GM19468 (cell line): ENCODE data around the gene APC2.
"Not testable (repeated sequence)": the region's sequence is repeated elsewhere in the genome, so short reads cannot be mapped to it uniquely, and the experiment has no call there.

Source experiments
- ATAC-seq: cut with Tn5 transposase; IDR thresholded peaks from one replicate; pipeline ENCODE4 v1.9.1; 2021; ENCODE audit warnings: mild to moderate bottlenecking, moderate library complexity, moderate number of reproducible peaks; ENCODE audit not compliant: unreplicated experiment; ENCODE audit errors: extremely low read depth

The APC2 gene

DNA sequence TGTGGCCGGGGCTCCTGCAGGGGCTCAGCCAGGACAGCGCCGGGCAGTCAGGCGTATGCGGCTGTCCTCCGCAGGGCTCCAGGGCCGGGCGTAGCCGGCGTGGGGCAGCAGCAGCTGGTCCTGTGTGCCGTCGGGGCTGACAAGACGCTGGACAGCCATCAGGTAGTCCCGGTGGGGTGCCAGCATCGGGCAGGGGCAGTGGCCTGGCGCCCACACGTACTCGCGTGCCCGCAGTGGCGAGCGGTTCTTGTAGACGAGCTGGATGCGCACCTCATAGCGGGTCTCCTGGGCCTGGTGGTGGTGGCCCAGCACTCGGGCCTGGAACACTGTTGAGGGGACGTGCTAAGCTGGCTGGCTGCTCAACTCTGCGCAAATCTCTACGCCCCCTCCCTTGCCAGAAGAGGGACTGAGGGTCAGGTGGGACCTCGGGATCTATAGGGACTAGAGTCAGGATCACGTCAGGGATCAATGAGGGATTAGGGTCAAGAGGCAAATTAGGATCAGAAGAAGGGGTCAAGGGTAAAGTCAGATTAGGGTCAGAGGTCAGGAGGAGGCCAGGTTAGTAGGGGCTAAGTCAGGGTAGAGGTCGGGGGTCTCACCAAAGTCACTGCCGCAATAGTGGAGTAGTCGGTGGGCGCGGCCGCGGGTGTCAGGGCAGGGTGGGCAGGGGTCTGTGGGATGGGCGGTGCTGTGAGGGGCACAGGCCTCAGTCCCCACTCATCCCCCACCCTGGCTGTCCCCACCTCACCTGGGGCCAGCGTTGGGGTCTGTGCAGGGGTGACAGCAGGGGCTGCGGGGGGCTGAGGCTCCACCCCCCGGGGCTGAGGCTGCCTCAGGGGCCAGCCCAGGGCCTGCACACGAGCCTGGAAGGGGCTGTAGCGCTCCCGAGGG, 56.3 kb downstream of the APC2 start:
- no peak for ATAC-seq

- no peak for ATAC-seq
Observed at GRCh38 chr19:1507192-1507660, 57.3 kb downstream of the APC2 start.

DNA sequence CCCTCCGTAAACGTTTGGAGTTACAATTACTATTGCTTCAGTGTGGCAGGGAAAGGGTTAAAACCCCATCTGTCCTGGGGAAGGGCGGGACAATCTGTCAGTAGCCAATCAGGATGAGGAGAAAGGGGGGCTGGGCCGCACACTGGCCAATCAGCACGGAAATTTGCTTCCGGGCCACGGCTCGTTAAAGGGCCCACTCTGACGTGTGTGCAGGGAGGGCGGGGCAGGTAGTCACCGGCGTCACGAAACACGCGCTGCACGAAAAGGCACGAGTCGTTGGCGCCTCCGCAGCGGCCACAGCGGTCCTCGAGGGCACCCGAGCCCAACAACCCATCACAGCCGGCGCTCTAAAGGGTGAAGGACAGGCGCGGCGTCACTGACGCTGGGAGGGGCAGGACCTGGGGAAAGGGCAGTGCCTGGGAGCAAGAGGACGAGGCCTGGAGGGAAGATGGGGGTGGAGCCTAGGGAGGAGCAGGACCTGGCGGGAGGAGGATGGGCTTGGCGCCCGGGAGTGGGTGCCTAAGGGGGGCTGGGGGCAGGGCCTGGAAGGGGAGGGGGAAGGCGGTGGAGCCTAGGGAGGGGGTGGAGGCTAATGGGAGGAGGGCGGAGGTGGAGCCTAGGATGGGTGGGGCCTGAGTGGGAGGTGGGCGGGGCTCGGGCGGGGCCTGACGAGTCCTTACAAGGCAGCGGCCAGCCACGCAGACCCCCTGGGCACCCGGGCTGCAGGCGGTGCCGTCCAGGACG, 58.0 kb downstream of the APC2 start:
- no peak for ATAC-seq

DNA sequence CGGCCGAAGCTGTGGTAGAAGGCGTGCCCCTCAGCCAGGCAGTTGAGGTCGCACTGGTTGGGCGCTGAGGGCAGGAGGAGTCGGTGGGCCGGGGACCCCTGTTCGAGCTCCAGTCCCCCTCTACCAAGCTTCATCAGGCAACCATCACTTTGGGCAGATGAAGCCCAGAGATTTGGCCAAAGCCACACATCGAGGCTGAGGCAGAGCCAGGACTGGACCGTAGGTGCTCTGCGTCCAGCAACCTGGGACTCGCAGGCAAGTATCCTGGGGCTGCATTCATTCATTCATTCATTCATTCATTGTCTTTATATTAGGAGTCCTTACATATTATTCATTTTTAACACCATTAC, 58.6 kb downstream of the APC2 start:
- no peak for ATAC-seq

- no peak for ATAC-seq
Observed at GRCh38 chr19:1509602-1510441, 59.9 kb downstream of the APC2 start.

- no peak for ATAC-seq
Observed at GRCh38 chr19:1510442-1510806, 60.5 kb downstream of the APC2 start.

DNA sequence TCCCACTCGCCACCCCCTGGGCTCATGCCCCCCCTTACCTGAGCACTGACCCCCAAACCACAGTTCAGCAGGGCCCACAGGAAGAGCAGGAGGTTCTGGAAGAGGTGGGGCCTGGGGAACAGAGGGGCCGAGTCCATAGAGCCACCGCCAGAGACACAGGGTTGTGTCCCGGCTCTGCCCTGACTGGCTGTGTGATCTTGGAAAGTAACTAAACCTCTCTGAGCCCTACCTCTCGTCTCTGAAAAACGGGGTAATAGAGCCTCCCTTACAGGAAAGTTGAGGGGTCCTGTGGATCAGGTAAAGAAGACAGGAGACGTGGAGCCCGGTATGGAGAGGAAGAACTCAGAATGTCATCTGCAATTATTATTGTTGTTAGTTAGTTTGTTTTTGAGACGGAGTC, 60.9 kb downstream of the APC2 start:
- ATAC-seq = no peak

DNA sequence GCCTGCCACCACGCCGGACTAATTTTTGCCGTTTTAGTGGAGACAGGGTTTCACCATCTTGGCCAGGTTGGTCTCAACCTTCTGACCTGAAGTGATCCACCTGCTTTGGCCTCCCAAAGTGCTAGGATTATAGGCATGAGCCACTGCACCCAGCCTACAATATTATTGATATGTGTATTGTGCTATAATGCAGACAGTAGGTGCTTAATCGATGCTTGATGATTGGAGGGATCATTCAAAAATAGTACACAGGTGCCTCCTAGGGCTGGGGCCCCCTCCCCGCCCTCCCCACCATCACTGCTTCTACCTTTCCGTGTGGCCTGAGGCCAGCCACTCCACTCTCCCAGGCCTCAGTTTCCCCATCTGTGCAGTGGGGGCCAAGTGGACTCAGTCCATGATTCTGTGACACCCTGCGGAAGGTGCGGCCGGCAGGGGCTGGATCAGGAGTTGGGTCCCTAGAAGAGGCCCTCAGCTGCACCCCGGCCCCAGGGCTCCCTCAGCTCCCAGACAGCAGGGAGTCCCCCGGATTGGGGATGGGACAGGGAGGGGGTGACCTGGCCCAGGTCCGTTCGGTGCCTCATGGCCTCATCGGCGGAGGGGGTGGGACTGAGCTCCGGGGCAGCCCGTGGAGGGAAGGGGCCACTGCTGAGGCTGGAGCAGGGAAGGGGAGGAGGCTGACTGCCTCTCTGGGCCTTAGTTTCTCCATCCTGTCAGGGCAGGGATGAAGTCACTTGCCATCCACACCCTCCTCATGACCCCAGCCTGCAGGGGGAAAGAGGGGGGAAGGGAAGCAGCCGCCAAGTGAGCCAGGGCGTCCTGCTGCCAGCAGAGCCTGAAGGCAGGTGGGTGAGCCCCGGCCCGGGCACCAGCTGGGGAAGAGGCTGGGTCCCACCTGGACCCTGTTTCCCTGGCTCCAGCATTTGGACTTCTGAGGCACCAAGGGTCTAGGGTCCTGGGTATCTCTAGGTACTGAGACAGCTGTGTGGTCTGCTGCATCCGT, 61.7 kb downstream of the APC2 start:
- ATAC-seq = no peak

DNA sequence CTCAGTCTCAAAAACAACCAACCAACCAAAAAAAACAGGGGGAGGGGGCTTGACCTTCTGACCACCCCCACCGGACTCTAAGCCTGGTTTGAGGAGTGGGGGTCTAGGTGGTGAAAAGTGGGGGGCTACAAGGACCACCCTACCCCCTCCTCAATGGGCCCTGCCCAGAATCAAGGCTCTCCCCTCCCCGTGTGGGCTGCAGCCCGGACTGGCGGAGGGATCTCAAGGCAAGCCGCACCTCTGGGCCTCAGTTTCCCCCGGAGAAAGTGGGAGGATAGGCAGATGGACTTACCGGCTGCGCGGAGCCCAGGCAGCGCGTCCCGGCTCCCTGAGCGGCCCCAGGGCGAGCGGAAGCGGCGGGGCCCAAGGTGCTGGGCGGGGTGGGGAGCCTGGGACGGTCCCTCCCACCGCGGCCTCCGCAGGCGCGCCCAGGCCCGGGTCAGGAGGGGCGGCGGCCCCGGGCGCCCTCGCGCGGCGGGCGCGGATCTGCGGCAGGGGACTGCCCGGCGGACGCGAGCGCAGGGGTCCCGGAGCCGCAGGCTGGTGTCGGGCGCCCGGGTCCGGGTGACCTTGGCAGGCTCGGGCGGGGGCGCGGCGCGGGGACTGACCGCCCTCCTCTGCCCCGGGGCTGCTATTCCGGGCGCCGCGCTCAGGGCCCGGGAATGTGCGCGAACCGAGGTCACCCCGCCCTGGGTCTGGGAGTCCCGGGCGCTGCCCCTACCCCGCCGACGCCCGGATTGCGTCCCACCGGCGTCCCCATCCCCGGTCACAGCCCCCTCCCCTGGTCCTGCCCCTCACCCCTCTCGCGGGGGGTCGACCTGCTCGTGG, 63.0 kb downstream of the APC2 start, which contains the start of gene ADAMTSL5:
TSS of gene ADAMTSL5 (minus strand) at position 349 of the 828 bp plus-strand sequence. CDS start 2,076 bp downstream, outside the sequence.
- ATAC-seq = no peak

- no peak for ATAC-seq
Observed at GRCh38 chr19:1513499-1514294, 63.8 kb downstream of the APC2 start.

DNA sequence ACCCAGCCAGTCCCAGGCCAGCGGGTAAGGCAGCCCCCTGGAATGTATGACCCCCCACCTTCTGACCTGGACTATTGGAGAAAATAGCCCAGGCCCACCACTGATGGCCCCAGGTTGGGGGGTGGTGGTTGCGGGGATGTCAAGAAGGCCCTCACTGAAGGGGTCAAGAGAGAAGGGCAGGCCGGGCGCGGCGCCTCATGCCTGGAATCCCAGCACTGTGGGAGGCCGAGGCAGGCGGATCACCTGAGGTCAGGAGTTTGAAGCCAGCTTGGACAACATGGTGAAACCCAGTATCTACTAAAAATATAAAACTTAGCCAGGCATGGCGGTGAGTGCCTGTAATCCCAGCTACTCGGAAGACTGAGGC, 64.4 kb downstream of the APC2 start:
- no peak for ATAC-seq

- no peak for ATAC-seq
Observed at GRCh38 chr19:1514986-1515721, 65.2 kb downstream of the APC2 start.

DNA sequence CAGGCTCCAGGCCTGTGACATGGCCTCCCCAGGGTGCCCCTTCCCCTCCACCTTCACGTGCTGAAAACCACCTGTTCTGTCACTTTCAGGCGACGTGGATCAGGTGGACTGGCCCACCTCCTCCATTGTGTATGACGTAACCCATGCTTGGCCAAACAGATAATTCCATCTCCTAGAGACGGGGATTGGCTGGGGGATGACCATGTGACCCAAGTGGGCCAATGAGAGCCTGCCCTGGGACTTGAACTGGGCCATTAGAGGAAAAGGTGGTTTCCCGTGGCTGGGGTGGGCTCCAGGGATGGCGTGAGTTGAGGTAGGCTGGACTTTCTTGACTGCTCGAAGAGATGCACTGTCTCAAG, 66.5 kb downstream of the APC2 start:
- ATAC-seq = no peak

DNA sequence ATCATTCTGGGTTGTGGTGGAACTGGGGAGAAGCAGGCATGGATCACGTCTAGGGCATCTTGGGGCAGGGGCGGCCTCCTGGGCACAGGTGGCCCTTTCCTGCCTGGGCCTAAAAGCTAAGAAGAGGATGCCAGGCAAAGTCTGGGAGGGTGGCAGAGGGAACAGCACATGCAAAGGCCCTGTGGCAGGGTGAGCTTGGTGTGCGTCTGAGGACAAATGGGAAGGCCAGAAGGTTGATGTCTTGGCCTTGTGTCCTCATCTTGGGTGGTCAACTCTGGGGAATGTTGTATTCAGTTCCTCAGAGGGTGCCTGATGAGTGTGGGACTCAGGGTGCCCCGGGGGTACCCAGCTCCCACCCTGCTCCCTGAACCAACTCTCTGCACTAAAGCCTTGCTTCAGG, 68.5 kb downstream of the APC2 start:
- no peak for ATAC-seq

DNA sequence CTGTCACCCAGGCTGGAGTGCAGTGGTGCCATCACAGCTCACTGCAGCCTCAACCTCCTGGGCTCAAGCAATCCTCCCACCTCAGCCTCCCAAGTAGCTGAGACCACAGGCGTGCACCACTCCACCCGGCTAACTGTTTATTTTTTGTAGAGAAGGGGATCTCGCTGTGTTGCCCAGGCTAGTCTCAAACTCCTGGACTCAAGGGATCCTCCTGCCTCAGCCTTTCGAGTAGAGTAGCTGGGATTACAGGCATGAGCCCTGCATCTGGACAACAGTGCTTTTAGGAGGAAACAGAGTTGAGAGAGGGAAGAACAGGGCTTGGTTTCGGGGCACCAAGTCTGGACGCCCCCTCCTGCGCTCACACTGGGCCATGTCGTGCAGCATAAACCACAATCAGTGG, 69.9 kb downstream of the APC2 start:
- not testable (repeated sequence) for ATAC-seq

DNA sequence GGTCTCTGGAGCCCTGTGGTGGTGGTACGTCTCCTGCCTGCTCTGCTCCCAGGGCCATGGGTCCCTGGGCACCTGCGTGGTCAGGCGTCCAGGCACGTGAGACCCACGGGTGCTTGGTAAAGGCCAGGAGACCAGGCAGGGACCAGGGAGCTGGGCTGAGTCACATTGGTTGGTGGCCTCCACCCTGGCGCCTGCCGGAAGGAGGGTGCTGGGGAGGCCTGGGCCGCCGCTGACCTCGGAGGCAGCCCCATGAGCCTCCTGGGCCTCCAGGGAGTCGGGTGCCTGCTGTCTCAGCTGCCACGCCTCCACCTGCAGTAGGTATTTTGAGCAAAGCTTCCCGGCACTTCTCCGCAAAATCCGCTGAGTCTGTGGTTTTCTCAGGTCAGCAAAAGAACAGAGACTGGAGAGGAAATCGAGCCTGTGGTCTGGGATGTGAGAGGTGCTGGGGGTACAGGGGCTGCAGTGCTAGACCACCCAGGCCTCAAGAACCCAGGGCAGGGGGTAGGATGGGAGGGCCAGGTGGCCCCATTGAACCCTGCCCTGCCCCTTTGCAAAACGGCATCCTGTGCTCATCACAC, 70.4 kb downstream of the APC2 start:
- no peak for ATAC-seq

DNA sequence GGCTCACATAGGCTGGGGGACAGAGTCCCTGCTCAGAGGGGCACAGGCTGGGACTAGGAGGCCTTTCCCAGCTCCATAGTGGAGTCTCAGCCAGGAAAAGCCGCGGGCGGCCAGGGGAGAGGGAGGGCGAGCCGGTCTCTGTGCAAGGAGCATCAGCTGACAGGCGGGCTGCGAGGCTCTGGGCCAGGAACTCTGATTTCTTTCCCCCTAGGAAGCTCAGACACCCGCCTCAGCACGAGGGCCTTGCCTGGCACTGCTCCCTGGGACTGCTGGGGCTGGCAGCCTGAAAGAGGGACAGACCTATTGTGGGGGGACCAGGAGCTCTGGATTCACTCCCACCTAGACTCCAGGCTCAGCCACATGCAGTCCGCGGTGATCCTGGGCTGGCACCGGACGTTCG, 71.7 kb downstream of the APC2 start:
- no peak for ATAC-seq
